HepG2 (cell line): ENCODE data around the gene CHRD. TPM values are rescaled to one million over a fixed set of nuclear protein-coding genes. Genes with fewer than 3 reads are reported as not detected.
A peak's percentile ranks its signal among the peaks of the same experiment; 100 is the strongest.

Experiments used
- CEBPG ChIP-seq: IDR thresholded peaks from 2 replicates; pipeline ENCODE4 v1.6.1; 2016
- EED ChIP-seq: sonication (generic); formaldehyde crosslinking; IDR thresholded peaks from 2 replicates; pipeline ENCODE4 v1.5.0; 2020; ENCODE audit warnings: mild to moderate bottlenecking, missing genetic modification reagents
- GATA4 ChIP-seq: sonication (generic); IDR thresholded peaks from 2 replicates; pipeline ENCODE4 v1.6.1; 2016; ENCODE audit warnings: antibody characterized with exemption, low read depth, borderline replicate concordance
- MAFK ChIP-seq, 2 experiments: IDR thresholded peaks in 1 of 2; conservative IDR thresholded peaks in 1 of 2; 2 replicates each; pipeline ENCODE4 v1.6.1; 2011; ENCODE audit warnings: improper control_type of control experiment in 2 of 2, low read length in 2 of 2
- NR2F6 ChIP-seq, 2 experiments: IDR thresholded peaks; 2 replicates each; pipeline ENCODE4 v1.6.1; 2016; ENCODE audit warnings: antibody characterized with exemption in 1 of 2, mild to moderate bottlenecking in 1 of 2
- PRPF4 ChIP-seq: fragments of 200-400 bp; formaldehyde crosslinking; IDR thresholded peaks from 2 replicates; pipeline ENCODE4 v1.6.1; 2016; ENCODE audit warnings: low read length, low read depth; ENCODE audit not compliant: poor library complexity, severe bottlenecking
- SMC3 ChIP-seq: IDR thresholded peaks from 2 replicates; pipeline ENCODE4 v1.6.1; 2011; ENCODE audit warnings: low read length, improper control_type of control experiment
- SNAPC2 ChIP-seq: sonication (generic); formaldehyde crosslinking; IDR thresholded peaks from 2 replicates; pipeline ENCODE4 v1.8.1; 2022; ENCODE audit warnings: mild to moderate bottlenecking, missing genetic modification reagents
- TFAP4 ChIP-seq: sonication (generic); IDR thresholded peaks from 2 replicates; pipeline ENCODE4 v1.6.1; 2016; ENCODE audit warnings: low read depth, borderline replicate concordance
- ZBTB8A ChIP-seq: sonication (generic); formaldehyde crosslinking; IDR thresholded peaks from 2 replicates; pipeline ENCODE4 v1.4.0; 2020; ENCODE audit warnings: mild to moderate bottlenecking, low read depth, missing genetic modification reagents, borderline replicate concordance
- ZNF160 ChIP-seq: sonication (generic); formaldehyde crosslinking; IDR thresholded peaks from 2 replicates; pipeline ENCODE4 v1.8.0; 2022; ENCODE audit warnings: mild to moderate bottlenecking, inconsistent platforms, missing genetic modification reagents
- ZNF629 ChIP-seq: sonication (generic); formaldehyde crosslinking; conservative IDR thresholded peaks from 2 replicates; pipeline ENCODE4 v1.5.0; 2020; ENCODE audit warnings: missing genetic modification reagents
- polyA plus RNA-seq, 8 experiments: library from polyadenylated mRNA; depleted of rRNA in 3 of 8; stranded (reverse) in 7 of 8; unstranded in 1 of 8; fragments of >200 nt; fragmentation: Illumina TruSeq in 4 of 8; extraction: Trizol in 4 of 8; gene quantifications; 2 replicates each; pipeline versions ENCODE4 v1.2.1 to v1.2.3, GENCODE V29; 2011 to 2016; ENCODE audit warnings: low read depth in 4 of 8, missing spikeins in 1 of 8, mixed read lengths in 1 of 8; ENCODE audit not compliant: insufficient read depth in 1 of 8
- total RNA-seq, 5 experiments: library from RNA; depleted of rRNA; stranded (reverse); fragments of >200 nt; fragmentation: Illumina TruSeq; extraction: Trizol; gene quantifications; 2 replicates each; pipeline ENCODE4 v1.2.3, GENCODE V29; 2016; ENCODE audit warnings: low read depth in 1 of 5
- TF ChIP-seq, protein P1 (sequence below): sonication (generic); formaldehyde crosslinking; IDR thresholded peaks from 2 replicates; pipeline ENCODE4 v1.5.1; 2020; ENCODE audit warnings: missing genetic modification reagents, mild to moderate bottlenecking, borderline replicate concordance
- TF ChIP-seq, protein P2 (sequence below): sonication (generic); formaldehyde crosslinking; IDR thresholded peaks from 2 replicates; pipeline ENCODE4 v1.5.0; 2020; ENCODE audit warnings: missing genetic modification reagents, mild to moderate bottlenecking, borderline replicate concordance

The CHRD gene
- total and polyA plus RNA-seq, 2 of the 13 experiments (the other 11 are each of a cell fraction or from before 2014, with no cell fraction given), result 22.2 to 35.2 TPM

DNA sequence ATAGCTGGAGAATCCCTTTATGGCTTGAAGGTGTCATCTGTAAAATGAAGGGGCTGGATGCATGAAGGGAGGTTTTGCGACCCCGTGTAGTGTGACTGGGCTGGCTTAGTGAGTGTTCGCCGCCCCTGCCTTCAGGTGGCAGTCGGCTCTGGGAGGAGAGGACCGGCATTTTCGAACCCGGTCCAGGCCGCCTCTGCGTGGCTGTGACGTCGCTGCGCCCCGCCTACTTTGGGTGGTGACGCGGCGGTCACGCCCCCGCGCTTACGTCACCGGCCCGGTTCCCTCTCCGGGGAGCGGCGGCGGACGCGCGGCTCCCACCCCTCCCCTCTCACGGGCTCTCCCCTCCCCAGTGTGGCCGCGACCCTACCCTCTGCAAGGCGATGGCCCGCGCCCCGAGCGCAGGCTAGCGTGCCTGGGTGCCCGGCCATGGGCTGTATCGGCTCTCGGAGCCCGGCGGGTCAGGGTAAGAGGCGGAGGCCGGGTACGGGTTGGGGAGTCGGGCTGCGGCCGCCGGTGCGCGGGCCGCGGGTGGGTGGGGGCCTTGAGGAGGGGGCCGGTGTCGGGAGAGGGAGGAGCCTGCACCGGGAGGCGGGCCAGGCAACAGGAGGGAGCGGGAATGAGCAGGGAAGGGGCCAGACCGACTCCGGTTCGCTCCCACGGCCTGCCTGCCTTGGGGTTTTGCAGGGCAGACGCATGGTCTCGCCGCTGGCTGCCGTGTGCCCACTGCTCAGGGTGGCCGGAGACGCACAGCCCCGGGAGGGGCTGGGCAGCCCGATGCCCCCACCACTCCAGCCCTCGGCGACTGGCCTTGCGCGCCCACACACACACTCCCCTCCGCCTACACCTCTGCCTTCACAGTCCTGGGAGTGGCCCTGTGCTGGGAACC lies 44.0 kb upstream of the CHRD start (continued):
- TF ChIP-seq TFAP4, result no peak
- TF ChIP-seq ZNF629 (CRISPR knock-in tag), result no peak
- TF ChIP-seq, protein P1, sequence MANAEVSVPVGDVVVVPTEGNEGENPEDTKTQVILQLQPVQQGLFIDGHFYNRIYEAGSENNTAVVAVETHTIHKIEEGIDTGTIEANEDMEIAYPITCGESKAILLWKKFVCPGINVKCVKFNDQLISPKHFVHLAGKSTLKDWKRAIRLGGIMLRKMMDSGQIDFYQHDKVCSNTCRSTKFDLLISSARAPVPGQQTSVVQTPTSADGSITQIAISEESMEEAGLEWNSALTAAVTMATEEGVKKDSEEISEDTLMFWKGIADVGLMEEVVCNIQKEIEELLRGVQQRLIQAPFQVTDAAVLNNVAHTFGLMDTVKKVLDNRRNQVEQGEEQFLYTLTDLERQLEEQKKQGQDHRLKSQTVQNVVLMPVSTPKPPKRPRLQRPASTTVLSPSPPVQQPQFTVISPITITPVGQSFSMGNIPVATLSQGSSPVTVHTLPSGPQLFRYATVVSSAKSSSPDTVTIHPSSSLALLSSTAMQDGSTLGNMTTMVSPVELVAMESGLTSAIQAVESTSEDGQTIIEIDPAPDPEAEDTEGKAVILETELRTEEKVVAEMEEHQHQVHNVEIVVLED (CRISPR knock-in tag), result peak; percentile 36; the same call in 1 of the 2 replicates
- TF ChIP-seq SNAPC2 (CRISPR knock-in tag), result peak; percentile 31; the same call in 1 of the 2 replicates
- TF ChIP-seq, protein P2, sequence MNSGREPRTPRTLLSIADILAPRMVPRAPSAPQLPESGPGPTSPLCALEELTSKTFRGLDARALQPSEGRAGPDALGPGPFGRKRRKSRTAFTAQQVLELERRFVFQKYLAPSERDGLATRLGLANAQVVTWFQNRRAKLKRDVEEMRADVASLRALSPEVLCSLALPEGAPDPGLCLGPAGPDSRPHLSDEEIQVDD (CRISPR knock-in tag), result peak; percentile 52; the same call in 1 of the 2 replicates
- TF ChIP-seq ZNF160 (CRISPR knock-in tag), result no peak
- TF ChIP-seq PRPF4, result no peak
- no peak for TF ChIP-seq MAFK (conservative IDR thresholded peaks at IDR 0.05 in 1 of 2, IDR thresholded peaks at IDR 0.05 in 1 of 2; ENCODE audit: low read length in 2 of 2)
- TF ChIP-seq SMC3, result no peak
- no peak for TF ChIP-seq NR2F6 (IDR thresholded peaks at IDR 0.05)
- peak; percentile 6; the same call in 1 of the 2 replicates for TF ChIP-seq NR2F6 (CRISPR knock-in tag; IDR thresholded peaks at IDR 0.05)
- TF ChIP-seq CEBPG (CRISPR knock-in tag), result peak; percentile 63
- no peak for TF ChIP-seq EED (CRISPR knock-in tag)
- no peak for TF ChIP-seq ZBTB8A (CRISPR knock-in tag)
- TF ChIP-seq GATA4, result no peak
- TF ChIP-seq, all 625 proteins: peak for 202
